PC-9 (cell line): ENCODE data around the gene SNCAIP.

Source experiments
- CTCF ChIP-seq: fragments of 200-600 bp; sonication (generic); conservative IDR thresholded peaks from 2 replicates; pipeline ENCODE4 v1.6.1; 2017; ENCODE audit warnings: mixed run types, antibody characterized with exemption, mild to moderate bottlenecking, moderate library complexity
- EZH2 ChIP-seq: fragments of 200-600 bp; sonication (generic); IDR thresholded peaks from 2 replicates; pipeline ENCODE4 v1.8.0; 2017; ENCODE audit warnings: antibody characterized with exemption, low read depth

- TF ChIP-seq CTCF (no peak), EZH2 (no peak)
Measured at GRCh38 chr5:122354293-122354692, 42.3 kb downstream of the SNCAIP start.
